ENCODE measurements around the gene SORCS2.

Gene SORCS2

DNA sequence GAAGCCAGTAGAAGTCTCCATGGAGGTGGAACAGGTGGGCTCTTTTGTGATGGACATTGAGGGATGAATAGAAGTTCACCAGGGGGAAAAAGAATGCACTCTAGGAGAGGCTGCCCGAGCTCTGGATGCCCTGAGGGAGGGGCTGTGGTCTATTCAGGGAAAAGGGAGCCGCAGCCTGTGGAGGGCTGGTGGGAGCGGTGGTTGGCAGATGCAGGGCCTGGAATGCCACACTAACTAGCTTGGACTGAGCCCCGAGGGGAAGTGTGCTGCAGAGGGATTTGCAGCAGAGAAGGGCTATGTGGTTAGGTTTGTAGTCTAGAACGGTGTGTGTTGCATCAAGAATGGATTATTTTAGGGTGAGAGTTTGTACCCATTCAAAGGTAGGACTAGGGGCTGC lies 271.9 kb downstream of the SORCS2 start:
- DNase-seq: no peak

DNA sequence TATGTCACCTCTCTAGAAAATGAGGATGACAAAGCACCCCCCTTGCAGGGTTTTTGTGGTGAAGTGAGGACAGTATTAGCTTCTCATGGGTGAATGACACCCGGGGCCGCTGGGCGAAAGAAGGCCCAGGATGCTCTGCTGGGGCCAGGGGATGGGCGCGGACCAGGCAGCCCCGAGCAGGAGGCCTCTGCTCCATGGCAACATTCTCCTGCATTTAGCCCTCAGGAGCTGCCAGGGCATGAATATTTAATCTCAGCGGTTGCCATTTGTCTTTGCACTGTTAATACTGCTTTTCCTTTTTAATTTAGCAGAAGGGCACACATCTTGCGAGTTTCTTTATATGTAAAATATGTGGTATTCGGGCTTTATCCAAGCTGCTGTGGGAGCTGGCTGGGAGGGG lies 272.7 kb downstream of the SORCS2 start:
- DNase-seq: no peak

DNA sequence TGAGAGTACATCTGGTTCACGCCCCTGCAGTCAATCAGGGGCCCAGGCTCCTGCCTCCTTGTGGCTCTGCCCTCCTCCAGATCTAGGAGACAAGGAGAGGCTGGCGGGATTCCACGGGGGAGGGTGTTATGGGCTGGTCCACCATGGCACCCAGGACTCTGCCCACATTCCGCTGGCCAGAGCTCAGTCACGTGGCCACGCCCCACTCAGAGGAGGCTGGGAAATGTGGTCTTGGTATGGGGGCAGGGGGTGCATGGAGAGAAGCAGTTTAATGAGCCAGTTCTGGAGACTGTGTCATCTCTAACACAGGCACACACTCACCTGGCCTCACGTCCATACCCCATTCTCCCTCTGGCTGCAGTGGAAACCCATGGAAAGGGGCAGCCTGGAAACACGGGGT lies 273.9 kb downstream of the SORCS2 start:
- DNase-seq: no peak

DNA sequence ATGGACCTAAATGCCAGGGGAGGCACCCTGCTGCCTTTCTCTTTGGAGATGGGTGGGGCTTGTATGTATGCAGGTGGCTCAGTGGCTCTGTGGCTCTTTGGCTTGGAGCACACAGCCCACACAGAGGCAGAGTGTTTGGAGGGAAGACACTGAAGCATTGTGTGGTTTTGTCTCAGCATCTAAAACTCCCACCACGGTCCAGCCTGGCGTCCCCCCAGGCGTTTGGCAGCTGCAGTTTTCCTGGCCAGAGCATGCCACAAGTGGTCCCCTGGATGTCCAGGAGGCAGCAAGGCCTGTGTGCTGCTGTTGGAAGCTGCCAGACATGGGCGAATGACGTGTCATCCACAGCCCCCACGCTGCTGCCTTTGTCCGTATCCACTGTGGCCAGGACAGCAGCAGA lies 274.6 kb downstream of the SORCS2 start:
- DNase-seq: no peak

DNA sequence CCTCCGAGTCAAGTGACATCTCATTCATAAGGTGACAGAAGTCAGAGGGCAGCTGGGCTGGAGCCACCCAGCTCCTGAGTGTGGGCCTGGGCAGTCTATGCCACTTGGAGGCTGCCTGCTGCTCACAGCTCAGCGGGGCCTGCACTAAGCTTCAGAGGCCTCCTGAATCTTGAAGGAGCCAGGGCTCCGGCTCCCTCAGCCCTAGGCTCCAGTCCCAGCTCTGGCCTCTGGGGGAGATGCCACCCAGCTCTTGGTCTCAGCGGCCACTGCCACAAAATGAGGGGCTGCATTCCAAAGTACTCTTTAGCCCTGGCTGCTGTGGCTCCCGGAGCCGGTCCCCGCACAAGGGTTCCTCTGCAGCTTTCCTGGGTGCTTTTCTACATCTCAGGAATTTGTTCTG lies 275.1 kb downstream of the SORCS2 start:
- no peak for DNase-seq

DNA sequence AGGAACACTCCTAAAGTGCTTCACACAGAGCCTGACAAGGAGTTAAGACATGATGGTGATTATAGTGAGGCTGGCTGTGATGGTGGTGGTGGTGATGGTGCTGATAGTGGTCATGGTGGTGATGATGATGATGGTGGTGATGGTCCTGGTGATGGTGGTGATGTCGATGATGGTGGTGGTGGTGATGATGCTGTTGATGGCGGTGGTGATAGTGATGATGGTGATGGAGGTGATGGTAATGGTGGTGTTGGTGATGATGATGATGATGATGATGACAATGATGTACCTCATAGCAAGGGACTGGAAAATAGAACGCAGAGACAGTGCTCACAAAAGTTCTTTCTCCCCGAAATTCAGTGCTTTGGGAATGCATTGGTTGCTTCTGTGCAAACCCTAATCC lies 276.7 kb downstream of the SORCS2 start:
- no peak for DNase-seq

DNA sequence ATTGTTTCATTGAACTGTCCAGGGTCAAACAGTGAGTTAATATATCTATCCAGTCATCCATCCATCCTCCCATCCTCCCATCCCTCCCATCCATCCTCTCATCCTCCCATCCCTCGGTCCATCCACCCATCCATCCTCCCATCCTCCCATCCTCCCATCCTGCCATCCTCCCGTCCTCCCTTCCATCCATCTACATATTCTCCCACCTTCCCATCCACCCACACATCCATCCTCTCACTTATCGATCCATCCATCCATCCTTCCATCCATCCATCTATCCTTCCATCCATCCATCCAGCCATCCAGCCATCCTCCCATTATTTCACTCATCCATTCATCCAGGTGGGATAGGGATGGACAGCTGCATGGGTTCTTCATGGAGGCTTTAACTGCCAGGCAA lies 277.8 kb downstream of the SORCS2 start:
- DNase-seq: no peak

DNA sequence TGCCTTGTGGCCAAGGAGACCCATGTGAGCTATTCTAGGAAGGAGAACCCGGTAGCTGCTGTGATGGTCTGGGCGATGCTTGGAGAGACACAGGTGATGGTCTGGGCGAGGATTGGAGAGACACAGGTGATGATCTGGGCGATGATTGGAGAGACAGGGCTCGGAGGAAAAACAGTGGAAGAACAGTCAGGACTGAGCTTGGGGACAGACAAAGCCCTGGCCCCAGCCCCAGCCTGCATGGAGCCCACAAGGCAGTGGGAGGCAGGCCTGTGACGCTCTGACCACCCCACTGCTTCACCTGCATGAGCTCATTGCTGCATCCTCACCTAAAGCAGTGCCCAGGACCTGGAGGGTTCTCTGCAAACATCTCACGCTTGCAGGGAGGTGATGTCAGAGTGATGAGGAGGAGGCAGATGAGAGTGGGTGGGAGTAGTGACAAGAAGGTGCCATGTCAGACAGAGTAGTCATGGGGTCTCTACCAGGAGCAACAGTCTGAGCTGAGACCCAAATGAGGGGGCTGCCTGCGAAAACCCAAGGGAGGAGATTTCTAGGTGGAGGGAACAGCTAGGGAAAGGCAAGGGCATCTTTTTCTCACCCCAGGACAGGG lies 278.3 kb downstream of the SORCS2 start:
- DNase-seq: no peak

DNA sequence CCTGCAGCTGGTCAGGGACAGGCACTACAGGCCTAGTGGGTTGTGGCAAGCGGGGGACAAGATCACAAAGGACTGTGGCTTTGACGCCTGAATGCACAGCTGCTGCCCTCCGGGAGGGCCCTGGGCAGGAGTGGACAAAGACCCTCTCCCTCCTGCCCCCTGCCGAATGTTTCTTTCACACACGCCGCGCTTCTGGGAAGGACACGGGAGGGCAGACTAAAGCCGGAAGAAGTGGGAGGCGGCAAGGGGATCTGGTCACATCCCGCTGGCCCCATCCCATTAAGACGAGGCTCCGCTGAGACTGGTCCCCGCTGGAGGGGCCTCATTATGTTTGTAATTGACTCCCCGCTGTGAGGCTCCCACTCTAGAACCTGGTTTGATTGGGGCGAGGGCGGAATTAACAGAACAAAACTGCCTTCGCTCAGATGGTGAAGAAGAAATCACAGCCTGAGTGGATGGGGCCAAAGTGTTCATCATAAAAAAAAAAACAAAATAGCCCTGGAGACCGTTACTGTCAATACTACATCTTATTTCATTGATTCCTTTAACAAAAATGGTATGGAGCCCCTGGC lies 280.2 kb downstream of the SORCS2 start:
- DNase-seq: no peak

DNA sequence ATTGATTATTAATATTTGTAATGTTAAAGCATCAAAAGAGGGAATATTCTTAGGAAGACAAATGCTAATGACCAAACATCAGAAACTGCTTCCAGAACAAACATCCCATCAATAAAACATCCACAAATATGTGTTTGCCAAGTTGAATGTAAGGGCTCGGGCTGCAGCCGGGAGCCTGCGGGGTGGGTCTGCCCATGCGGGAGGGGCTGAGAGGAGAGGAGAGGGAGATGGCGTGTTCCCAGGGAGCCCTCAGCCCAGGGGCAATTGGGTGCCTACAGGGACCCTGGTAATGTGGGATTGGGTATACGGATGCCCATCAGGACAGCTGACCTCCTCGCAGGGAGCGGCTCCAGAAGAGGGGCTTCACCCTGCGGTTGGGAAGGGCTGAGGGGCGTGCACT lies 280.7 kb downstream of the SORCS2 start:
- DNase-seq: no peak

DNA sequence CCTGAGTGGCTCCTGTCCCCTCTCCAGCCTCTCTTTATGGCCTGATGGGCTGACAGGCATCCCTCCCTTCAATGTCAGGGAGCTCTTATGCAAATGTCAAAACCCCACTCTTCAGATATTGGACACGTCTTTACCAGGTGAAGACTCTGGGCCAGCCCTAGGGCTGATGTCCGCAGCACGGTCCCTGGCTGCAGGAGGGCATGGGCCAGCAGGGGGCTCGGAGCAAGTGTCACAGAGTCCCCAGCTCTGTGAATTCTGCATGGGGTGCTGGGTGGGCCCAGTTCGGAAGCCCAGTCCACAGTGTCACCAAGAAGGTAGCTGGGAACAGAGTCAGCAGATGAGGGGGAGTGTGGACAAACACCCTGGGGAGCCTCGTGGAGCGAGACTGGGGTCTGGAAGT lies 282.0 kb downstream of the SORCS2 start:
- DNase-seq: no peak

DNA sequence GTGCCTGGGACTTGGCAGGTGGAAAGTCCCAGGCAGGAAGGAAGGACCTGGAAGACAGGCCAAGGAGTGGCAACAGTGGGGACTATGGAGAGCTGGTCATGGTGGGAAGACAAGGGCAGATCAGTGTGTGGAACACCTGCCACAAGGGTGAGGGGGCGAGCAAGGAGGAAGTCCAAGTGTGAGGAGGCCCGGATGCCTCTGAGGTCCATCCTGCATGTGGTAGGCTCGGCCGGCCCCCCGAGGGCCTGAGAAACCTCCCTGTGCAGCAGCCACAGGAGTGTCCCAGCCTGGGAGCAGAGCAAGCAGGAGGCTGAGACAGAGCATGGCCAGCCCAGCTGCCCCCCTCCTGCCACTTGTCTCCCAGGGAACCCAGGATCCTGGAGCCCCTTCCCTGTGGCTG lies 282.9 kb downstream of the SORCS2 start:
- no peak for DNase-seq

DNA sequence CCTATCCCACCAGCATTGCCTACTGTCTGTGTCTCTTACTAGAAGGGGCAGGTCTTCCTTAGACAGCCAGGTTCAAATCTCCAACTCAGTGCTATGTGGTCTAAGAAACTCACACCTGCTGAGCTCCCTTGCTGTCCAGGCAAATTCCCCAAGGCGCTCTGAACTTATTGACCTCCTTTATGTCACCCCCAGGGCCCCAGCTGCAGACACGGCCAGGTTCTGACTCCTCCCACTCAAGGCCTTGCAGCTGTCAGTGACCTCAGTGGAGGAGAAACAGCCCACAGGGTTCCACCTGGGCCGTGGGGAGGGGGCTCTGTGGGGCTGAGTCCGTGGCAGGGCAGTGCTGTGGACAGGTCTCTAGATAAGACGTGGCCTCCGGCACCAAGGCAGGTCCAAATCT lies 284.5 kb downstream of the SORCS2 start:
- no peak for DNase-seq

DNA sequence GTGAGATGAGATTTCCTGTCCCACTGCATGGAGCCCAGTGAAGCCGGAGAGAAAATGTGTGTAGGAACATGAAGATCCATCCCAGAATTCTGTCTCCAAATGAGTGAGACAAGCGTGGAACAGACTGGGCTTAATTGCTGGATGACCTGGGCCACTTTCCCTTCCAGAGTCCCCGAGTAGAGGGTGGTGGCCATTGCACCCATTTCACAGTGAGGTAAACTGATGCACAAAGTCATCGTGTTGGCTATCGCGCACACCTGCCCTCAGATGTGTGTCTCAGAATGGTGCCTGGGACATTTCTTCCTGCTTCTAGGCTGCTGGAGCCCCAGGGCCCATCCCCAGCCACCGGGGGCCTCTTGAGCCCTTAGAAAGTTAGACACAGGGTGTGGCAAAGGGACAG lies 285.4 kb downstream of the SORCS2 start:
- no peak for DNase-seq

DNA sequence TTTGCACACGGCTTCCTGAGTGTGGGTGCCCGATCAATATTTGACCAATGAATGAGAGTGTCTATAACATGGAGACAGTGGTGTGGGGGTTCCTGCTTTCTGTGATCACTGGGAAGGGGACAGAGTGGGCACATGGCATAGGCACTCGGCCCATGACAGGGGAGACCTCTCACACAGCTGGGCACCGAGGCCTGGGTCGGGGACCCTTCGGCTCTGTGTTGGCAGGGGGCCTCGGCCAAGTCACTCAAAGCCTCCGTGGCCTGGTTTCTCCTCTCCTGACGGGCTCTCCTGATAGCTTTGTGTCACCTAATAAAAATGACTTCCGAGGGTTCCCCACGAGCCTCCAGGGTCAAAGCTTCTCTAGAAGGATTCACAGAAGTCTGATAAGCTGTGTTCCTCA lies 286.3 kb downstream of the SORCS2 start:
- no peak for DNase-seq

DNA sequence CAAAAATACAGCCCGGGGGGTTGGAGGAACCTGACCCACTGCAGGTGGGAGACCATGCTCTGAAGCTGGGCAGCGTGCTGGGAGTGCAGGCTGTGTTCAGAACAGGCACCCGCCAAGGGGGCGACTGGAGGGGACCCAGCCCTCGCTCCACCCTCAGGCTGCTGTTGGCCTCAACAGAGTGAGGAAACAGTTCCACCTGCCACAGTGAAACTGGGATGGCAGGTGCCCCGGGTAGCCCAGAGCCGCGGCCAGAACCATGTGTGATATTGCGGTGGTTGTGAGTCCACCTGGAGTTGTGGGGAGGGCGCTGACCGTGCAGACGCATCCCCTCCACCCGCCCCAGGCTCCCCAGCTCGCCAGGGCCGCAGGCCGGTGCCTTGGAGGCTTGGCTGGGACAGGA lies 288.1 kb downstream of the SORCS2 start:
- no peak for DNase-seq

DNA sequence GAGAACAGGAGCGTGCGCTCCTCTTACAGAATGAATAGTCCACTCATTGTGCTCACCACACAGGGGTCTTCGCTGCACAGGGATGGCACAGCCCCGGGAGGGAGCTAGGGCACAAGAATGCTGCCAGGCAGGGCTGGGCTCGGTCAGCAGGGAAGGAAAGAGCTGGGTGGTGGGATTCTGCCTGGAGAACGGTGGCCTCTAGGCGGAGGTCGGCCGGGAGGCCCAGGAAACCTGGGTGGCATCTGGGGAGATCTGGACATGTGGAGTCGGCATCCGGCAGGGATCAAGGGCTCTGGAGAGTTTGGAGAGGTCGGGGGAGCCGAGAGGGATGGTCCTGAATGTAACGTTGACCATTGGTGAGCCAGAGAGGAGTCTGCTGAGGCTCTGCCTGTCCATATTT lies 288.9 kb downstream of the SORCS2 start:
- DNase-seq: no peak

DNA sequence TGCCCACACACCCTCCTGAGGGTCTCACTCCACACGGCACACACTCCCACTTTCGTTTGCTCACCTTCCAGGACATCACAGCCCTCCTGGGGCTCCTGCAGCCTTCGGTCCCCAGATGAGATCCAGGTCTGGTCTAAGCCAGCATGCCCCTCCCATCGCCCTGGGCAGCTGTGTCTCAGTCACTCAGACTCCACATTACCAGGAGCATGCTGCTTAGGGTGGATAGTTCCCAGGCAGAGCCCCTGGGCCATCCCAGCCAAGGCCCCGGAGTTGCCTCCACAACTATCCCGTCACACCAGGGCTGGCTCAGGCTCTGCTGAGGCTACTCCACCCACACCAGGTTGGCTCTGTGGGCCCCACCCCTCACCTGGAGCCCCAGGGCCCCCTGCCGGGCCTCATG lies 292.8 kb downstream of the SORCS2 start:
- DNase-seq: no peak

DNA sequence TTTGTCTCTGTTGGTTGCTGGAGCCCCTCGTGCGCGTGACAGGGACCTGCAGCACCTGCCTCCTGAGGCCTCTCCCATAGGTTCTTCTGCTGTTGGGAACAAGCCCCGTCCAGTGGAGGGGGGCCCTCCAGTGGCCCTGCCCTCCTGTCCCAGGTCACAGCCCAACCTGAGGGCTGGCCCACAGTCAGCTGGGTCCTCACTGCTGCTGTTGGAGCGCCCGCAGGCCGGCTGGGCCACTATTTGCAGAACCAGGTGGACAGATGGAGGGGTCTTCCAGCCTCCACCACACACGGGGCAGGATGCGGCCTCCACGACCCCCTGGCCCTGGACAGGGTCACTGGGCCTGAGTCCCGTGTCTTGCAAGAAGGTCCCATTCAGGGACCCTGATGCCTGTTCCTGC lies 293.8 kb downstream of the SORCS2 start:
- DNase-seq: no peak

DNA sequence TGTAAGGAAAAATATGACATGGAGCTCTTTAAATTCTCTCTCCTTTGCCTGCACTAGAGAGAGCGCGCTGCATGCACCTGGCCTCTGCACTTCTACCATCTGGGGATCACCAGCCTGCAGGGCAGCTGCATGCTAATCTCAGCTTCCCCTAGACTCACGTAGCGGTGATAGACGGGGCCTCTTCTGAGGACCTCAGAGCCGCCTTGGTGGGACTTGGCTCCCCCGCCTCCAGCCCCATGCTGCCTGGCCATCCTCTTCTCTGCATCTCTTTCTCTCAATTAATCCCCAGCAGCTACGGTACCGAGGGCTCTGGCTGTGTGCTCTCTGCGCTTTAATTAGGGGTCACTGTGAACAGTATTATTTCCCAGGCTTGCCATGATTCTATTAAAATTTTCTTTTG lies 295.2 kb downstream of the SORCS2 start:
- DNase-seq: no peak

DNA sequence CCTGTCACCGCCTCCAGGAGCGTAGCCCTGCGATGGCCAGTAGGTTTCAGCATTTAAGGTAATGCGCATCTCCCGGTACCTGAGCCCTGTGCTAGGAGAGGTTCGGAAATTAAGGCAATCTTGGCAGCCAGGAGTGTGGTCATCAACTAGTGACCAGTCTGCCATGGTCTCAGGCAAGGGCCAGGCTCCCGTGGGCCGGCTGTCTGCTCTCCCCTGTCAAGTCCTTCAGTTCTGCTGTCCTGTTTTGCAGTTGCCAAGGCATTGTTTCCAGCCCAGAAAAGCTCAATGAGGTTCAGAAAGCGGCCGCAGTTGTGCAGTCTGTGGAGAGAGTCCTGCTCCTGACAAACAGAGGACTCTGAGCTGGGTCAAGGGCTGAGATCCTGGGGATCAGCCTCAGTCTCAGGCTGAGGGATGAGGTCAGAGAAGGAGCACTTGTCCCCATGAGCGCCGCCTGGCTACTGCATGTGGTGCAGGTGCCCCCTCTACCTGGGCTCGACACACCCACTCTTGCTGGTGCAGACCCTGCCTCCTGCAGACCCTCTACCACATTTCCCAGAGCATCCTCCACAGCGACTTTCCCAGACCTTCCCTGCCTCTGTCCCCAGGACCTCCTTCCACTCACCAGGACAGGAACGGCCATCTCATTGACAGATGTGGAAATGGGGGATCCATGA lies 295.8 kb downstream of the SORCS2 start:
- DNase-seq: no peak

DNA sequence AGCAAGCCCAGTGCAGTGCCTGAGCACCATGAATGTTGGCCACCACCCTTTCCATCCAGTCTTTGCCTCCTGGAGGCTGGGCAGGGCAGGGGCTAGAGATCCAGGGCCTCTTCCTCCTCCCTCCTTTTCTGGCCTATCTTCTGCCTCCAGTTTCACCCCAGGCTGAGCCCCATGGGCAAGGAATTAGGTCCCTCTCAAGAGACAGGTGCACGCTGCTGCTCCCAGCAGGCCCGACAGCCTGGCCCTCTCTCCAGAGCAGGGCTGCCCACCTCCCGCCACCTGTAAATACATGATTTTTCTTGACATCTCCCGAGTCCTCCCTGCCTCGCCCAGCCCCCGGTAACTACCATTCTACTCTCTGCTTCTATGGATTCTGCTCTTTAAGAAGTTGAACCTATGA lies 299.6 kb downstream of the SORCS2 start:
- DNase-seq: no peak

DNA sequence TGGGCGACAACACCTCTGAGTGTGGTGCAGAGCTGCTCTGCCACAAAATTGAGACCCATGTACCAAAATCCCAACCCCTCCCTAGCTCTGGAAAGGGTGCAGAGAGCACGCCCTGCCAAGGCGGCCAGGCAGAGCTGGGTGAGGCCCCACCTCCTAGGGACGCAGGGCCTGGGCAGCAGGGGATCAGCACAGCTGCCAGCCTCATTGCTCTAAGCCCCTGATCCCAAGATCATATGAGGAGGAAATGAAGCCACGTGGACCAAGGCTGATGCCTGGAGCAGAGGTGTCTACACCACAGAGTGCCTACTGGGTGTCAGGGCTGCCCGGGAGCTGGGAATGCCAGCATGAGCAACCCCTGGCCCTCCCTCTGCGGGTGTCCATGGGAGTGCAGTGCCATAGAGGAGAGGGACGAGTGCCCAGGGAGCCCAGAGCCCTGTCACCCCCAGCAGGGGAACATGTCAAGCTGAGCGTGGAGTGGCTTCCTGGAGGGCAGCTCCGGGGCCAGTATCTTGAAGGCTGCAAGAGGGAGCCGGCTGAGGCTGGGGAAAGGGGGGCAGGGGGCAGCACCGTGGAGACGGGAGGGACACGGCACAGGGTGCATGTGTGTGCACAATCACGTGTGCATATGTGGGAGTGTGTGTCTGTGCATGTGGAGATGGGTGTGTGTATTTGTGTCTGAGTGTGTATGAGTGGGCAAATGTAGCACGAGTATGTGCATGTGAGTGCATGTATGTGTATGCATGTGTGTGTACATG lies 306.3 kb downstream of the SORCS2 start:
- no peak for DNase-seq

DNA sequence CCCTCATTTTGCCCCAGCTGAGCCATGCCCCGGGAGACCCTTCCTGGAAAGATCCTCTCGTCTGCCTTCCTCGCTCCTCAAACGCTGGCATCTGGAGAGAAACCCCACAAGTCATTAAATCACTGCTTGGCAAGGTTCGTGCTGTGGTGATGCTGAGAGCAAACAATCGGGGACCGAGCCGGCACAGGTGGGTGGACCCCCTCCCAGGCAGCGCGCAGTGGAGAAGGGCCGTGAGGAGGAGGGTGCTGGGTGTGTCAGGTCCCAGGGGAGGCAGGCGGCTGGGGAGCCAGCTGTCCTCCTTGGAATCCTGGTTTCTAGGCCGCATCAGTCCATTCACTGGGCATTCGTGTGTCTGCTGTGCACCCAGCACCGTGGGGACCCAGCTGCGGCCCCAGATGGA lies 307.3 kb downstream of the SORCS2 start:
- no peak for DNase-seq

Measured in NCI-H1694 treated with DMSO at 0.1 percent for 48 hours (cell line).